CD4-positive, alpha-beta T cell (primary cell): ENCODE results near the gene CEACAM8. TPM values are rescaled to one million over a fixed set of nuclear protein-coding genes. Genes with fewer than 3 reads are reported as not detected.
"Not testable (repeated sequence)": the region's sequence is repeated elsewhere in the genome, so short reads cannot be mapped to it uniquely, and the experiment has no call there.

Experiments
- ATAC-seq: fragments of 200-7000 bp; cut with Tn5 transposase; one replicate; pipeline ENCODE4 v1.10.0; 2022; ENCODE audit warnings: mild to moderate bottlenecking; ENCODE audit not compliant: poor library complexity
- CTCF ChIA-PET: fragments of 350-600 bp; sonication (Branson Sonifier 250); formaldehyde crosslinking; loops from one replicate; lab custom pipeline; 2021; ENCODE audit warnings: antibody characterized with exemption, inconsistent platforms; lab: Charles Lee
- POLR2A ChIA-PET: fragments of 350-600 bp; sonication (Branson Sonifier 250); formaldehyde crosslinking; loops from one replicate; lab custom pipeline; 2021; ENCODE audit warnings: antibody characterized with exemption, inconsistent platforms; lab: Charles Lee
- DNase-seq, 14 experiments: peaks; one replicate each; pipeline ENCODE4 v3.0.0-alpha.2; 2013 to 2020; ENCODE audit warnings: mixed read lengths in 2 of 14
- H3K27ac ChIP-seq, 2 donors: one replicate each; pipeline versions ENCODE4 v1.5.1 to v1.7.0; 2013; ENCODE audit warnings: low read length in 2 of 2, low read depth in 1 of 2, mild to moderate bottlenecking in 1 of 2
- H3K27me3 ChIP-seq, 2 experiments: 1 replicate in 1 of 2; 2 replicates in 1 of 2; pipeline versions ENCODE4 v1.6.1 to v1.7.0; 2013; ENCODE audit warnings: low read length in 2 of 2, control low read depth in 1 of 2, mild to moderate bottlenecking in 1 of 2, moderate library complexity in 1 of 2; ENCODE audit not compliant: insufficient read depth in 2 of 2, control insufficient read depth in 1 of 2
- H3K36me3 ChIP-seq: one replicate; pipeline ENCODE4 v1.6.1; 2013; ENCODE audit warnings: low read length, control low read depth; ENCODE audit not compliant: insufficient read depth
- H3K4me1 ChIP-seq: one replicate; pipeline ENCODE4 v1.6.1; 2013; ENCODE audit warnings: low read length, control low read depth; ENCODE audit not compliant: insufficient read depth
- H3K4me3 ChIP-seq: one replicate; pipeline ENCODE4 v1.5.1; 2013; ENCODE audit warnings: mild to moderate bottlenecking, low read length, moderate library complexity
- H3K9me3 ChIP-seq, 2 experiments: 1 replicate in 1 of 2; 2 replicates in 1 of 2; pipeline versions ENCODE4 v1.6.1 to v1.7.0; 2013; ENCODE audit warnings: low read length in 2 of 2, mild to moderate bottlenecking in 2 of 2, control low read depth in 1 of 2, moderate library complexity in 1 of 2; ENCODE audit not compliant: control insufficient read depth in 1 of 2, insufficient read depth in 1 of 2
- H3K27ac Mint-ChIP-seq: one replicate; pipeline ENCODE4 v1.8.0; 2020; ENCODE audit warnings: mixed read lengths
- H3K27me3 Mint-ChIP-seq: one replicate; pipeline ENCODE4 v1.8.0; 2021; ENCODE audit warnings: mixed read lengths
- H3K36me3 Mint-ChIP-seq: one replicate; pipeline ENCODE4 v1.8.0; 2021; ENCODE audit warnings: low read depth, mixed read lengths
- H3K4me1 Mint-ChIP-seq: one replicate; pipeline ENCODE4 v1.8.0; 2021; ENCODE audit warnings: low read depth, mixed read lengths
- H3K4me3 Mint-ChIP-seq: one replicate; pipeline ENCODE4 v1.8.0; 2020; ENCODE audit warnings: mild to moderate bottlenecking, mixed read lengths
- H3K9me3 Mint-ChIP-seq: one replicate; pipeline ENCODE4 v1.8.0; 2020; ENCODE audit warnings: mixed read lengths
- intact Hi-C, 2 experiments: fragments of 100-400 bp; cut with DNase I in 1 of 2; cut with micrococcal nuclease in 1 of 2; formaldehyde crosslinking; loops; one replicate each; pipeline versions ENCODE4 v1.15.1 to v1.9.0; 2023 to 2025; cut with DNase I, micrococcal nuclease
- total RNA-seq, 174 experiments: library from RNA in 2 of 174; stranded (reverse) in 2 of 174; gene quantifications; one replicate each; pipeline ENCODE4 v1.2.3 and lab custom pipeline; 2021 to 2026
- TF ChIP-seq, protein P1 (sequence below): fragments of 200-600 bp; IDR thresholded peaks from one replicate; pipeline ENCODE4 v1.8.0; 2022; ENCODE audit warnings: antibody characterized with exemption, mild to moderate bottlenecking

CEACAM8 gene
- total RNA-seq, 2 experiments from 2014 or later: not detected

DNA sequence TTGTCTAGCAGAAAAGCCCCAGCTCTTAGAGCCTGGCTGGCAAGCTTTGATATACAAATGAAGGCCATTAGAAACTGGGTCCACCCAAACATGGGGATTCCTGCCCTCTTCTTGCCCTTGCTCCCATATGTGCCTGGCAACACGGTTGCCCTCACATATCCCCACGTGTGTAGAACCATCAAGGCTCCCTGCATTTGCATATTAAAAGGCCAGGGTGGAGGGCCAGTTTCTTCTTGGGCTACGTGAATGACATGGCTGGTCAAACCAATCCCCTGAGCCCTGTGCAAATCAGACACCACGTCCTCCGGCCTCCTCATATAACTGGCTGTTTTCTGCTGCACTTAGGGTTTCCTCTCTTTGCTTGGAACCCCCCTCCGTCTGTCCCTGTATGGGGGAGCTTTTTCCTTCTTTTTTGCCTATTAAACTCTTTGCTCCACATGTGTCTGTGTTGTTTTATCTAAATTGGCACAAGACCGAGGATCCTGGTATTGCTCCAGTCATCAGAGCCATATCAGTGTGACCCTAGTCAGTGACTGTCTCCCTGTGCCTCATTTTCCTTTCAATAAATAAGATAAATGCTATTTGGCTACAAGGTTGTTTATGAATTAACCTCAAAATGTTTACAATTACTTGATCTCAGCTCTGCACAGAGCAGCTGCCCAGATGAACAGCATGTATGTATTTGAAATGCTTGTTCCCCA is 36.1 kb downstream of the CEACAM8 start:
- Histone ChIP-seq H3K27ac (no peak overlapping the region), H3K4me3 (no peak overlapping the region), H3K9me3 (no peaks in the 10 kb centered on the region), H3K4me1 (peaks cover 3% of the 10 kb centered on the region), H3K27me3 (peaks cover 4 to 6% of the 10 kb centered on the region in 2 experiments), H3K36me3 (no peaks in the 10 kb centered on the region)
- ChIA-PET CTCF (no interaction called here), POLR2A (no interaction called here)
- Mint-ChIP-seq H3K4me1 (no peaks in the 10 kb centered on the region), H3K4me3 (no peak overlapping the region), H3K9me3 (no peaks in the 10 kb centered on the region), H3K36me3 (no peaks in the 10 kb centered on the region), H3K27me3 (peaks cover 37% of the 10 kb centered on the region), H3K27ac (no peak overlapping the region)
- intact Hi-C loops: no loop called here
- ATAC-seq (no peak), DNase-seq (no peak)
- TF ChIP-seq, protein P1, sequence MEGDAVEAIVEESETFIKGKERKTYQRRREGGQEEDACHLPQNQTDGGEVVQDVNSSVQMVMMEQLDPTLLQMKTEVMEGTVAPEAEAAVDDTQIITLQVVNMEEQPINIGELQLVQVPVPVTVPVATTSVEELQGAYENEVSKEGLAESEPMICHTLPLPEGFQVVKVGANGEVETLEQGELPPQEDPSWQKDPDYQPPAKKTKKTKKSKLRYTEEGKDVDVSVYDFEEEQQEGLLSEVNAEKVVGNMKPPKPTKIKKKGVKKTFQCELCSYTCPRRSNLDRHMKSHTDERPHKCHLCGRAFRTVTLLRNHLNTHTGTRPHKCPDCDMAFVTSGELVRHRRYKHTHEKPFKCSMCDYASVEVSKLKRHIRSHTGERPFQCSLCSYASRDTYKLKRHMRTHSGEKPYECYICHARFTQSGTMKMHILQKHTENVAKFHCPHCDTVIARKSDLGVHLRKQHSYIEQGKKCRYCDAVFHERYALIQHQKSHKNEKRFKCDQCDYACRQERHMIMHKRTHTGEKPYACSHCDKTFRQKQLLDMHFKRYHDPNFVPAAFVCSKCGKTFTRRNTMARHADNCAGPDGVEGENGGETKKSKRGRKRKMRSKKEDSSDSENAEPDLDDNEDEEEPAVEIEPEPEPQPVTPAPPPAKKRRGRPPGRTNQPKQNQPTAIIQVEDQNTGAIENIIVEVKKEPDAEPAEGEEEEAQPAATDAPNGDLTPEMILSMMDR: no peak

DNA sequence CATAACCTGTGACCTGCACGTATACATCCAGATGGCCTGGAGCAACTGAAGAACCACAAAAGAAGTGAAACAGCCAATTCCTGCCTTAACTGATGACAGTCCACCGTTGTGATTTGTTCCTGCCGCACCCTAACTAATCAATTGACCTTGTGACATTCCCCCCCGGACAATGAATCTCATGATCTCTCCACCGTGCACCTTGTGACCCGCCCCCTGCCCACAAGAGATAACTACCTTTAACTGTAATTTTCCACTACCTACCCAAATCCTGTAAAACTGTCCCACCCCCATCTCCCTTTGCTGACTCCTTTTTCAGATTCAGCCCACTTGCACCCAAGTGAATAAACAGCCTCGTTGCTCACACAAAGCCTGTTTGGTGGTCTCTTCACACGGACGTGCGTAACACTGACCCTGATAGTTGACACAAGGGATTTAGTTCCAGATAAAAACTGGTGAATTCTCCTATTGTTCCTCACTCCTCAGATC is 37.3 kb downstream of the CEACAM8 start:
- POLR2A ChIA-PET, DNase-seq, intact Hi-C loops, H3K27ac Mint-ChIP-seq, H3K4me3 ChIP-seq, H3K27me3 ChIP-seq, H3K4me1 Mint-ChIP-seq, H3K4me1 ChIP-seq, H3K9me3 Mint-ChIP-seq, H3K36me3 ChIP-seq, ATAC-seq, CTCF ChIA-PET, H3K36me3 Mint-ChIP-seq, H3K9me3 ChIP-seq, H3K27ac ChIP-seq, H3K4me3 Mint-ChIP-seq: not testable (repeated sequence)
- H3K27me3 Mint-ChIP-seq: peaks cover 32% of the 10 kb centered on the region

DNA sequence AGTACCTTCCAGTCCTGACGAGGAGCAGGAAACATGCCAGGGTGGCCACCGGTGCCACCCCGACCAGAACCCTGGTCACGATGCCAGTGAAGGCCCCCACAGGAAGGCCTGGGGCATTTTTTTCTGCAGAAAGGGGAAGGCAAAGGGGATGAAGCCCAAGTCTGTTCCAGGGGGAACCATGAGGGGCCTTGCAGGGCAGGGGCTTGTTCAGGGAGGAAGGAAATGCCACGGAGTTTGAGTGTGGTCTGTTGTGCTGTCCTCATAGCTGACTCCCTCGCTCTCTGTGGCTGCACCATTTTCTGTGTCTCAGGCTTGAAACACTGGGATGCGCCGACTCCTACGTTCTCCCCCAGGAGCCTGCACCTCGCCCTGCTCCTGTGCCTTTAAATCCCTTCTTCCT is 38.9 kb downstream of the CEACAM8 start:
- no peak for DNase-seq
- peaks cover 5 to 6% of the 10 kb centered on the region in 2 experiments for H3K27me3 ChIP-seq
- Mint-ChIP-seq H3K36me3 (no peaks in the 10 kb centered on the region), H3K4me3 (no peak overlapping the region), H3K27ac (no peak overlapping the region), H3K9me3 (no peaks in the 10 kb centered on the region), H3K4me1 (no peaks in the 10 kb centered on the region), H3K27me3 (peaks cover 37% of the 10 kb centered on the region)
- ChIA-PET POLR2A (no interaction called here), CTCF (no interaction called here)
- intact Hi-C loops: no loop called here
- no peaks in the 10 kb centered on the region for H3K9me3 ChIP-seq
- H3K4me3 ChIP-seq: no peak overlapping the region
- no peaks in the 10 kb centered on the region for H3K4me1 ChIP-seq
- no peak for ATAC-seq
- H3K27ac ChIP-seq: no peak overlapping the region
- TF ChIP-seq, protein P1: no peak
- no peaks in the 10 kb centered on the region for H3K36me3 ChIP-seq

DNA sequence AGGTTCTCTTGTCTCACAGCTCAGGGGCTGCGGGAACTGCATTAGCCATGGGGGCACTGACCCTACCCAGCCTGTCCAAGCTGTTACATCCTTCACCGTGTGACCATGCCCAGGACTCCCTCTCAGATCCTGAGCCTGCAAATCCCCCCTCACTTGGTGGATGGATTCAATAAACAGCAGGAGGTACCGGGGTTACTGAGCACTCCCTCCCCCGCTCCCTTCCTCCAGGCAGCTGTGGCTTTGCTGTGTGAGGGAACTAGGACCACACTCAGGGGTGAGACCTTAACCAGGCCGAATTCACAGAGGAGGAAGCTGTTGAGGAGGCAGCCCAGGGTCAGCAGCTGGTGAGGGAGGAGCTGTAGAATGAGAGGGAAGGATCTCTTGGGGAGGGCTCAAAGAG is 39.4 kb downstream of the CEACAM8 start:
- no peaks in the 10 kb centered on the region for H3K4me1 ChIP-seq
- ChIA-PET CTCF (no interaction called here), POLR2A (no interaction called here)
- Mint-ChIP-seq H3K36me3 (no peaks in the 10 kb centered on the region), H3K4me1 (no peaks in the 10 kb centered on the region), H3K27me3 (peaks cover 41% of the 10 kb centered on the region), H3K4me3 (no peak overlapping the region), H3K9me3 (no peaks in the 10 kb centered on the region), H3K27ac (no peak overlapping the region)
- DNase-seq: peak in 1 of 14 experiments; percentile 10
- H3K9me3 ChIP-seq: peaks cover 0 to 4% of the 10 kb centered on the region in 2 experiments
- intact Hi-C loops: no loop called here
- no peak overlapping the region for H3K4me3 ChIP-seq
- ATAC-seq: no peak
- no peak overlapping the region for H3K27ac ChIP-seq
- H3K27me3 ChIP-seq: peaks cover 5 to 6% of the 10 kb centered on the region in 2 experiments
- H3K36me3 ChIP-seq: no peaks in the 10 kb centered on the region
- TF ChIP-seq, protein P1: no peak
